ENCODE results near the gene FREM1. TPM values are rescaled to one million over a fixed set of nuclear protein-coding genes. Genes with fewer than 3 reads are reported as not detected.

Gene FREM1
- total and polyA plus RNA-seq, 10 of the 15 experiments (the other 5 are each of a cell fraction or from before 2014, with no cell fraction given) = 0.01 to 0.16 (median 0.08) TPM; not detected in 7

DNA sequence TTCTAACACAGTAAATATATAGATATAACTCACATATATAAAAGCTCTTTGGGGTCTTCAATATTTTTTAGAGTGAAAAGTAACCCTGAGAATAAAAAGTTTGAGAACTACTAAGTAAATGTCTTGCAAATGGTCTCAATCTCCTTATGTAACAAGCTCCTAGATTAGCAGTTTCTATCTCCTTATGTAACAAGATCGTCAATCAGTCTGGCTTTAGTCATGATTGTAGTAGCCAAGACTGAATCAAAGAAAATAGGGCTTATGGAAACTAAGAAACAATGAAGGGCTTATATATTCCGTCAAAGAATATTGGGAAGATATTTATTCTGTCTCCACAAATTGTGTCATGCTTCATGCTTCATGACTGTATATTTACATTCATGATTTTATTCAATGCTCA is 22.4 kb upstream of the FREM1 start (continued):
- no peak for TF ChIP-seq PRDM15 (CRISPR knock-in tag; IDR thresholded peaks at IDR 0.05)
- TF ChIP-seq NFYB (IDR thresholded peaks at IDR 0.05; ENCODE audit: insufficient read depth, low read depth, low read length) = no peak

DNA sequence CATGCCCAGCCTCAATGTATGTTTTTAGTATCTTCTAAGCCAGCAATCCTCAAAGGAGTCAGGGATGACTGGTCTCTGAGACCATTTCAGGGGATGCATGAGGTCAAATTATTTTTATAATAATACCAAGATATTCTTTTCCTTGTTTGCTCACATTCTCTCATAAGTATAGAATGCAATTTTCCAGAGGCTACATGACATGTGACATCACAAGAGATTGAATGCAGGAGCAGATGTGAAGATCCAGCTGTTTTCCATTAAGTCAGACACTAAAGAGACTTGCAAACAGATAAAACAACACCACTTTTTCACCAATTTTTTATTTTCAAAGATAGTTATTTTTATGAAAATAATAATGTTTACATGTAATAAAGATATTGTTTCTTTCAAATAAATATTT is 22.0 kb upstream of the FREM1 start:
- BruUV-seq (replicated peaks) = no TSS peak
- no peak for TF ChIP-seq KAT2A (conservative IDR thresholded peaks at IDR 0.05; ENCODE audit: control insufficient read depth, low read depth, low read length)
- TF ChIP-seq ZNF207 (IDR thresholded peaks at IDR 0.05; ENCODE audit: borderline replicate concordance) = no peak
- TF ChIP-seq CEBPB (IDR thresholded peaks at IDR 0.05; ENCODE audit: borderline replicate concordance in 1 of 2, low read depth in 2 of 2, low read length in 2 of 2) = no peak
- TF ChIP-seq CBX3 (IDR thresholded peaks at IDR 0.05; ENCODE audit: borderline replicate concordance, low read depth) = no peak
- TF ChIP-seq PRDM15 (CRISPR knock-in tag; IDR thresholded peaks at IDR 0.05) = no peak
- CTCF ChIA-PET = no interaction called here
- POLR2A ChIA-PET = no interaction called here
- Histone ChIP-seq H3K27me3 (replicated peaks in 1 of 2; ENCODE audit: control insufficient read depth in 2 of 2, insufficient read depth in 2 of 2, low read length in 1 of 2) (no peaks in the 10 kb centered on the region), H3K79me2 (ENCODE audit: control insufficient read depth, insufficient read depth, low read length) (no peaks in the 10 kb centered on the region), H3K9ac (ENCODE audit: control insufficient read depth, insufficient read depth, low read length) (no peak overlapping the region), H3K36me3 (ENCODE audit: control insufficient read depth in 2 of 2, insufficient read depth in 2 of 2, low read length in 1 of 2) (no peaks in the 10 kb centered on the region), H3K4me1 (ENCODE audit: control insufficient read depth, insufficient read depth, low read length) (no peaks in the 10 kb centered on the region), H3K9me3 (replicated peaks; ENCODE audit: control insufficient read depth, insufficient read depth, low read length) (no peaks in the 10 kb centered on the region), H4K20me1 (ENCODE audit: control insufficient read depth, insufficient read depth) (no peaks in the 10 kb centered on the region), H3K4me2 (ENCODE audit: control insufficient read depth, insufficient read depth) (no peak overlapping the region), H3K27ac (ENCODE audit: control insufficient read depth, insufficient read depth) (no peak overlapping the region), H3K4me3 (no peak overlapping the region), H2AFZ (ENCODE audit: control insufficient read depth, low read depth, low read length) (no peak overlapping the region)
- ATAC-seq = no peak
- no peak for DNase-seq (ENCODE audit: low read depth, low spot score)
- RAD21 ChIA-PET (ENCODE audit: unreplicated experiment) = no interaction called here
- in situ Hi-C loops (cut with MboI) (no loop called here), intact Hi-C loops (cut with micrococcal nuclease; ENCODE audit: unreplicated experiment) (no loop called here)
- SMC1A ChIA-PET (ENCODE audit: uncharacterized antibody, unreplicated experiment) = no interaction called here
- FAIRE-seq = no peak
